Thymus (tissue), 11 donors: Measurements from ENCODE around the gene ZDHHC13. TPM values are rescaled to one million over a fixed set of nuclear protein-coding genes. Genes with fewer than 3 reads are reported as not detected.

Source experiments
- DNase-seq, 9 donors: peaks; one replicate each; pipeline ENCODE4 v3.0.0-alpha.2; 2013; ENCODE audit warnings: low spot score in 9 of 9, low read depth in 6 of 9, missing footprints in 1 of 9
- H3K27ac ChIP-seq, 2 donors: one replicate each; pipeline ENCODE4 v1.5.1; 2013; ENCODE audit warnings: control low read depth in 1 of 2, low read depth in 1 of 2, low read length in 1 of 2, mild to moderate bottlenecking in 1 of 2, moderate library complexity in 1 of 2
- H3K27me3 ChIP-seq, 2 donors: one replicate each; pipeline ENCODE4 v1.5.1; 2013; ENCODE audit warnings: low read length in 1 of 2; ENCODE audit not compliant: control insufficient read depth in 2 of 2, insufficient read depth in 1 of 2
- H3K36me3 ChIP-seq, 2 donors: one replicate each; pipeline ENCODE4 v1.5.1; 2013; ENCODE audit warnings: low read length in 1 of 2, mild to moderate bottlenecking in 1 of 2, moderate library complexity in 1 of 2; ENCODE audit not compliant: control insufficient read depth in 2 of 2, insufficient read depth in 2 of 2
- H3K4me1 ChIP-seq, 2 donors: one replicate each; pipeline ENCODE4 v1.5.1; 2013; ENCODE audit warnings: low read length in 2 of 2; ENCODE audit not compliant: control insufficient read depth in 2 of 2, insufficient read depth in 2 of 2
- H3K4me3 ChIP-seq, 2 donors: one replicate each; pipeline ENCODE4 v1.5.1; 2013; ENCODE audit warnings: low read length in 2 of 2, control low read depth in 1 of 2, mild to moderate bottlenecking in 1 of 2
- H3K9me3 ChIP-seq, 2 donors: one replicate each; pipeline ENCODE4 v1.5.1; 2013; ENCODE audit warnings: low read length in 1 of 2, mild to moderate bottlenecking in 1 of 2; ENCODE audit not compliant: control insufficient read depth in 2 of 2, insufficient read depth in 1 of 2
- WGBS: extraction: QIAGEN DNeasy Blood & Tissue Kit; methylation state at CpG from one replicate; pipeline ENCODE4 v1.1.7; 2013; 5-methylcytosine and 5-hydroxymethylcytosine counted together
- polyA plus RNA-seq: library from polyadenylated mRNA; stranded (reverse); fragments of 200-250 nt; gene quantifications from one replicate; pipeline ENCODE4 v1.2.3, GENCODE V29; 2013
- total RNA-seq: library from RNA; stranded (reverse); fragments of 120-200 nt; gene quantifications from one replicate; pipeline ENCODE4 v1.2.4, GENCODE V29; 2013
- donor health status: healthy.

Gene ZDHHC13
- total and polyA plus RNA-seq, 2 donors: 15.7 to 23.6 TPM

DNA sequence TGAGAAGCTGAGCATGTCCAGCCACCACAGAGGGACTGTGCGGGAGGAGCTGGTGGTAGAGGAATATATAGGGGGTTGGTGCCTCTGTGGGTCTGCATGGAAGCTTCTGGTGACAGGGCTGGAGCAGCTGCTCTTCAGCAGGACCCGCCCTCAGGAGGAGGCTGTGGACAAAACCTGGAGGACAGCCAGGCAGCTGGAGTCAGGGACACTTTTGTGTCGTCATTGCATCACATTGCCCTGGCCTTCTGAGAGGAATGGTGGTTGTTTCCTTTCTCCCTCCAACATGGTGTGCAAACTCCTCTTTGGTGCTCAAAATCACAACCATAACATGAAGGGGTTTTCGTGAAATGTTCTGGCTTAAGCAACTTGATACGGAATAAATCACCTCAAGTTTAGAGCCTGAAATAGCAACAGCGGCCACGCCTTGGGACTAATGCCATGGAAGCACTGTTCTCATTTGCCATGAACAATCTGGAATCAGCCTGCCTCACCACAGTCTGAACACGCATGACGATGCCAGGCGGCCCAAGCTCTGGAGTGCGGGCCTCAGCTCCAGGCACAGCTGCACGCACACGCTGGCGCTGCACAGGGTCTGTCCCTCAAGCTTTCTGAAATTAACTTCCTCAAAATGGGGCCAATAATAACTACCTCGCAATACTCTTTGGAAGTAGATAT lies 102.0 kb downstream of the ZDHHC13 start:
- WGBS: 95% methylated on average over 15 of the region's 15 CpGs
- no peak overlapping the region for H3K4me3 ChIP-seq
- no peak overlapping the region for H3K27ac ChIP-seq
- H3K9me3 ChIP-seq: peaks cover 0 to 3% of the 10 kb centered on the region in 2 donors
- no peak for DNase-seq
- H3K27me3 ChIP-seq: no peaks in the 10 kb centered on the region
- H3K36me3 ChIP-seq: peaks cover 6 to 9% of the 10 kb centered on the region in 2 donors
- H3K4me1 ChIP-seq: no peaks in the 10 kb centered on the region

DNA sequence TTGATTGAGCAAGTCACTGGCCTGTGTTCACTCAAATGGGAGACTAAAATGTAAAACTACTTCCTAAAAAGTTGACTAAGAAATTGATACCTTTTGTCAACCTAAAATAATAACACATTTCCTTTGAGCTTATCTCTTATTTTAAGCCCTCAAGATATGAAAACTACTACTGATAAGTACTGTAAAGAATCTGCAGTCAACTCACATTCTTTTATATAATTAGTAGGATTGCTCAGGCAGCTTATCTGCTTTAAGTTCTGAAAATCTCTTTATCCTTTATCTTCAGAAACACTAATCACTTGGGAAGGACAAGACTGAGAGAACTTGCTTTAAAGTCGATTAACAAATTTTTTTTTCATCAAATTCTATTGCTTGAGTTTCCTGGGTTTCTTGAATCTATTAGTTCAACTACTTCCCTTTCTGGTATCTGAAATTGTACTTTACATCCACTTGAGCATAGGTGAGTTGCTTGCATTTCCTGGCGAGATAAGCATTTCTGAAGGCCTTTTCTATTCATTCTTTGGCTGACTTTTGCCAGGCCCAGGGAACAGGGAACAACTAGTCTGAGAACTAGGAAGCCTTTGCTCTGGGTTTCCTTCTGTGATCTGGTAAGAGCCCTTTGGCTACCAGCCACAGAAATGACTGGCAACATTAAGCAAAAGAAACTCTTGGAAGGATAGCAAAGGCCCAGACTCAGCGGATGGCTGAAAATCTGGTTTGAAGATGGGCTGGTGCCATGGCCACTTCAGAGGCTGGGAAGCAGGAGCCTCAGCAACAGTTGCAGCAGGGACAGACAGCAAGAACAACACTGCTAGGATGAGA lies 104.1 kb downstream of the ZDHHC13 start:
- Histone ChIP-seq H3K27ac (no peak overlapping the region), H3K4me3 (no peak overlapping the region), H3K4me1 (no peaks in the 10 kb centered on the region), H3K9me3 (peaks cover 0 to 3% of the 10 kb centered on the region in 2 donors), H3K36me3 (peaks cover 21 to 24% of the 10 kb centered on the region in 2 donors), H3K27me3 (no peaks in the 10 kb centered on the region)
- DNase-seq: no peak
- 59% methylated on average over 3 of the region's 3 CpGs for WGBS

DNA sequence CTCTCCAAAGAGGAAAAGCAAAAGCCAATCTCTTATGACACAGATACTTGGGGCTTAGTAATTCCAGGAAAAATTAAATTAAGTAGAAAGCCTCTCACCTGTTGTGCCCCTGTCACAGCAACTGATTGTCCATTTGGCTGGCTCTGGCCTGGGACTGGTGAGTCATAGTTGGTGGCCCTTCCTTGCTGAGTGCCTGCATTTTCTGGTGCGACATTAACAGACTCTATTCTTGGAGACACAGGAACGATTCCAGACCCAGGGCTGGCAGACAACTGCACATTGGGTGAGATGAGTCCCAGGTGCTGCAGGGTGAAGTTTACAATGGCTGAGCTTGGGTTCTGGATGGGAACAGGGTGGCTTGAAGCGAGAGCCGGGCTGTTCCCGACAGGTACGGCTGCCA lies 108.2 kb downstream of the ZDHHC13 start:
- Histone ChIP-seq H3K9me3 (peaks cover 0 to 3% of the 10 kb centered on the region in 2 donors), H3K4me1 (no peaks in the 10 kb centered on the region), H3K4me3 (no peak overlapping the region), H3K36me3 (peaks cover 31 to 40% of the 10 kb centered on the region in 2 donors), H3K27me3 (no peaks in the 10 kb centered on the region), H3K27ac (no peak overlapping the region)
- WGBS: 98% methylated on average over 6 of the region's 6 CpGs
- no peak for DNase-seq

DNA sequence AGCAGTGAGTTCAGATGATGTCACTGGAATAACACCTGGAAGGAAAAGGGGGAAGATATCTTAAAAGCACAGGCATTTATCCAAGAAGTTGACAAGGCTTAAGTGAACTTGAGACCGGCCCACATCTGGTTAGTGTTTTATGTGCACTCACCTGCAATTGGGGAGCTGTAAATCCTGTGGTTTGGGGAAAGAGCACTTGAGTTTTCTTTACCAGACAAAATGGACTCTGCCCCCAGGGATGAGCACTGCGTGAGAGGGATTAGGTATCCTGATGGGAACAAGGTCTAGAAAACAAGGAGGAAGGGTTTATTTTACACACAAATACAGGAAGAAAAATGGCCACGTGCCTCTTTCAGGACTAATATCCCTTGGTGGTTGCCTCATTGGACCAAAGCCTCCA lies 108.6 kb downstream of the ZDHHC13 start:
- H3K27ac ChIP-seq: no peak overlapping the region
- H3K9me3 ChIP-seq: peaks cover 0 to 3% of the 10 kb centered on the region in 2 donors
- H3K4me1 ChIP-seq: no peaks in the 10 kb centered on the region
- H3K4me3 ChIP-seq: no peak overlapping the region
- H3K36me3 ChIP-seq: peaks cover 31 to 45% of the 10 kb centered on the region in 2 donors
- H3K27me3 ChIP-seq: no peaks in the 10 kb centered on the region
- WGBS: 97% methylated on average over 3 of the region's 3 CpGs
- no peak for DNase-seq

Other genes starting within 250 kb of the ZDHHC13 start
- not detected for gene MRGPRX1, start 177.8 kb upstream of the ZDHHC13 start, total RNA-seq
- gene MRGPRX1, start 177.8 kb upstream of the ZDHHC13 start, polyA plus RNA-seq: 0.09 TPM
- not detected for gene MRGPRX2, start 56.5 kb upstream of the ZDHHC13 start, total RNA-seq
- 0.02 TPM for gene MRGPRX2, start 56.5 kb upstream of the ZDHHC13 start, polyA plus RNA-seq
- 0.38 TPM for gene CSRP3, start 84.8 kb downstream of the ZDHHC13 start, total RNA-seq
- 0.37 TPM for gene CSRP3, start 84.8 kb downstream of the ZDHHC13 start, polyA plus RNA-seq
- gene E2F8, start 123.8 kb downstream of the ZDHHC13 start, total RNA-seq: 5.5 TPM
- 0.43 TPM for gene E2F8, start 123.8 kb downstream of the ZDHHC13 start, polyA plus RNA-seq